ENCODE measurements around the gene CTNNBIP1.

- TF ChIP-seq, protein P1, sequence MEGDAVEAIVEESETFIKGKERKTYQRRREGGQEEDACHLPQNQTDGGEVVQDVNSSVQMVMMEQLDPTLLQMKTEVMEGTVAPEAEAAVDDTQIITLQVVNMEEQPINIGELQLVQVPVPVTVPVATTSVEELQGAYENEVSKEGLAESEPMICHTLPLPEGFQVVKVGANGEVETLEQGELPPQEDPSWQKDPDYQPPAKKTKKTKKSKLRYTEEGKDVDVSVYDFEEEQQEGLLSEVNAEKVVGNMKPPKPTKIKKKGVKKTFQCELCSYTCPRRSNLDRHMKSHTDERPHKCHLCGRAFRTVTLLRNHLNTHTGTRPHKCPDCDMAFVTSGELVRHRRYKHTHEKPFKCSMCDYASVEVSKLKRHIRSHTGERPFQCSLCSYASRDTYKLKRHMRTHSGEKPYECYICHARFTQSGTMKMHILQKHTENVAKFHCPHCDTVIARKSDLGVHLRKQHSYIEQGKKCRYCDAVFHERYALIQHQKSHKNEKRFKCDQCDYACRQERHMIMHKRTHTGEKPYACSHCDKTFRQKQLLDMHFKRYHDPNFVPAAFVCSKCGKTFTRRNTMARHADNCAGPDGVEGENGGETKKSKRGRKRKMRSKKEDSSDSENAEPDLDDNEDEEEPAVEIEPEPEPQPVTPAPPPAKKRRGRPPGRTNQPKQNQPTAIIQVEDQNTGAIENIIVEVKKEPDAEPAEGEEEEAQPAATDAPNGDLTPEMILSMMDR (IDR thresholded peaks at IDR 0.05) = no peak
- TF ChIP-seq EZH2 (IDR thresholded peaks at IDR 0.05; ENCODE audit: borderline replicate concordance, insufficient read depth, low read depth, low read length, poor library complexity, severe bottlenecking) = no peak
These were observed 8.0 kb downstream of the CTNNBIP1 start for GRCh38 chr1:9902060-9902452.
